Measurements from ENCODE around the gene RBMS1. TPM values are rescaled to one million over a fixed set of nuclear protein-coding genes. Genes with fewer than 3 reads are reported as not detected.

Gene RBMS1
- total RNA-seq, 1 experiment from 2014 or later: 91.9 TPM

DNA sequence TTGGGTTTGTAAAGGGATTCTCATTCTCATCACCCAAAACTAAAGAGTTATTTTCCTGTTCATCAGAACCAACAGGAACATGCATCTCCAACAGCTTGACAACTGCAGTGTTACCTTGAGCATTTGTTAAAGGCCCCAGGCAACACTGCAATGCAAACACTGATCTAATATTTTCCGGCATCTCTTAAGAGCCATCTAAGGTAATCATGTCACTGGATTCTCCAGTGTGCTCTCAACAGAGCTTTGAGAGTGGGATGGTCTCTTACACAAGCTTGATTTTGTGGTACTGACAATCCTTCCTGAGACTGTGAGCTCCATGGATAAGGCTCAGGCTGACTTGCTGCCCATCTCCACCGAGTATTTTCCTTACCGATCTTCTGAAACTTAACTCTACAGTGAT is 203.0 kb downstream of the RBMS1 start:
- DNase-seq: no peak
- TF ChIP-seq, protein P1, sequence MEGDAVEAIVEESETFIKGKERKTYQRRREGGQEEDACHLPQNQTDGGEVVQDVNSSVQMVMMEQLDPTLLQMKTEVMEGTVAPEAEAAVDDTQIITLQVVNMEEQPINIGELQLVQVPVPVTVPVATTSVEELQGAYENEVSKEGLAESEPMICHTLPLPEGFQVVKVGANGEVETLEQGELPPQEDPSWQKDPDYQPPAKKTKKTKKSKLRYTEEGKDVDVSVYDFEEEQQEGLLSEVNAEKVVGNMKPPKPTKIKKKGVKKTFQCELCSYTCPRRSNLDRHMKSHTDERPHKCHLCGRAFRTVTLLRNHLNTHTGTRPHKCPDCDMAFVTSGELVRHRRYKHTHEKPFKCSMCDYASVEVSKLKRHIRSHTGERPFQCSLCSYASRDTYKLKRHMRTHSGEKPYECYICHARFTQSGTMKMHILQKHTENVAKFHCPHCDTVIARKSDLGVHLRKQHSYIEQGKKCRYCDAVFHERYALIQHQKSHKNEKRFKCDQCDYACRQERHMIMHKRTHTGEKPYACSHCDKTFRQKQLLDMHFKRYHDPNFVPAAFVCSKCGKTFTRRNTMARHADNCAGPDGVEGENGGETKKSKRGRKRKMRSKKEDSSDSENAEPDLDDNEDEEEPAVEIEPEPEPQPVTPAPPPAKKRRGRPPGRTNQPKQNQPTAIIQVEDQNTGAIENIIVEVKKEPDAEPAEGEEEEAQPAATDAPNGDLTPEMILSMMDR (IDR thresholded peaks at IDR 0.05; ENCODE audit: insufficient read depth in 1 of 2, low read depth in 1 of 2, low read length in 1 of 2, severe bottlenecking in 1 of 2, unreplicated experiment in 1 of 2): no peak
- no peaks in the 10 kb centered on the region for H3K9me3 Mint-ChIP-seq (ENCODE audit: unreplicated experiment)
- no peak overlapping the region for H3K27ac Mint-ChIP-seq (ENCODE audit: unreplicated experiment)
- POLR2A ChIA-PET: no interaction called here
- no peak overlapping the region for H3K4me3 Mint-ChIP-seq (ENCODE audit: unreplicated experiment)
- H3K36me3 ChIP-seq (ENCODE audit: control insufficient read depth, insufficient read depth, low read length): peaks cover 2% of the 10 kb centered on the region
- H3K4me1 Mint-ChIP-seq (ENCODE audit: low read depth, unreplicated experiment): peaks cover 8% of the 10 kb centered on the region
- no peaks in the 10 kb centered on the region for H3K27me3 Mint-ChIP-seq (ENCODE audit: insufficient read depth, unreplicated experiment)
- H3K4me1 ChIP-seq: no peaks in the 10 kb centered on the region
- no peak overlapping the region for H3K4me3 ChIP-seq (ENCODE audit: low read depth, low read length)
- BruUV-seq (replicated peaks): no TSS peak
- CTCF ChIA-PET: interaction anchor here (1.2 kb wide), 2 partner anchors 14 to 773 kb away, joined by 3 read pairs; no protein-coding TSS in a partner anchor
- intact Hi-C loops (cut with micrococcal nuclease; ENCODE audit: unreplicated experiment): no loop called here
- no peaks in the 10 kb centered on the region for H3K9me3 ChIP-seq
- H3K27me3 ChIP-seq (replicated peaks; ENCODE audit: control insufficient read depth, insufficient read depth, low read length): no peaks in the 10 kb centered on the region
- H3K36me3 Mint-ChIP-seq (ENCODE audit: insufficient read depth, unreplicated experiment): peaks cover 64% of the 10 kb centered on the region

DNA sequence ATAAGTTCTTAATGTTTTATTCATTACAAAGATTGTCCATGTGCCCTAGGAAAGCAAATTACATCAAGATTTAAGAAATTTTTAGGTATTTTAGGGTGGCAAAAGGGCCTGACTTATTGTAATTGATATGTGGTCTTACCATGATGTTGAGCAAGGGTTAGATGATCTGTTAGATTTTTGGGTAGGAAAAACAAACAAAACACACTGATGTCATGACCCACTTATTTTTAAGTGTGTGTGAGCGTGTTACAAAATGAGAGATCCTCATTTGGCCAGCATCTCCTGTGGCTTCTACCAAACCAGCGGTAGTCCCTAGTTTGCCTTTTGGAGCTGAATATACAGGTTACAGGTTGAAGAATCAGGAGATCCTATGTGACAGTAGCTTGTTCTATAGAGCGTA is 203.8 kb downstream of the RBMS1 start:
- Histone ChIP-seq H3K9me3 (no peaks in the 10 kb centered on the region), H3K27me3 (replicated peaks; ENCODE audit: control insufficient read depth, insufficient read depth, low read length) (no peaks in the 10 kb centered on the region), H3K4me1 (no peaks in the 10 kb centered on the region), H3K36me3 (ENCODE audit: control insufficient read depth, insufficient read depth, low read length) (peaks cover 2% of the 10 kb centered on the region), H3K4me3 (ENCODE audit: low read depth, low read length) (no peak overlapping the region)
- intact Hi-C loops (cut with micrococcal nuclease; ENCODE audit: unreplicated experiment): no loop called here
- H3K27ac Mint-ChIP-seq (ENCODE audit: unreplicated experiment): no peak overlapping the region
- TF ChIP-seq, protein P1 (IDR thresholded peaks at IDR 0.05; ENCODE audit: insufficient read depth in 1 of 2, low read depth in 1 of 2, low read length in 1 of 2, severe bottlenecking in 1 of 2, unreplicated experiment in 1 of 2): no peak
- H3K27me3 Mint-ChIP-seq (ENCODE audit: insufficient read depth, unreplicated experiment): no peaks in the 10 kb centered on the region
- no peaks in the 10 kb centered on the region for H3K9me3 Mint-ChIP-seq (ENCODE audit: unreplicated experiment)
- no peak for DNase-seq
- POLR2A ChIA-PET: no interaction called here
- H3K4me3 Mint-ChIP-seq (ENCODE audit: unreplicated experiment): no peak overlapping the region
- peaks cover 8% of the 10 kb centered on the region for H3K4me1 Mint-ChIP-seq (ENCODE audit: low read depth, unreplicated experiment)
- BruUV-seq (replicated peaks): no TSS peak
- CTCF ChIA-PET: no interaction called here
- peaks cover 61% of the 10 kb centered on the region for H3K36me3 Mint-ChIP-seq (ENCODE audit: insufficient read depth, unreplicated experiment)

DNA sequence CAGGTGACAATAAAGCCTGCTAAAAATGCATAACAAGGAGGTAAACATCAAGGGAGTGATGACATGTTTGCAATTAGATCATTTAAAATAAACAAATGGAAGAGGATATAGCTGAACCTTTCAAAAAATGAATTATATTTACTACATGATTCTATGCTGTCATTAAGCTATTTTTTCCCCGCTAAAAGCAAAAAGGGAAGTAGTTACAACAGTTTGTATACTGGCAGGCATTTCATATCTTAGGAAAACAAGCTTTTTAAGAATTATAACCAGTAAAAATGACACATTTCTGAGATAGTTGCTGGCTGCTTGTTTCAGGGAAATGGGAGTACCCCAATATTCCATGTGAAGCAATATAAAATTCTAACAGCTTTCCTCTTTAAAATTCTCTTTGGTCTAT is 204.5 kb downstream of the RBMS1 start:
- Mint-ChIP-seq H3K4me1 (ENCODE audit: low read depth, unreplicated experiment) (peaks cover 8% of the 10 kb centered on the region), H3K4me3 (ENCODE audit: unreplicated experiment) (no peak overlapping the region), H3K27me3 (ENCODE audit: insufficient read depth, unreplicated experiment) (no peaks in the 10 kb centered on the region), H3K9me3 (ENCODE audit: unreplicated experiment) (no peaks in the 10 kb centered on the region), H3K36me3 (ENCODE audit: insufficient read depth, unreplicated experiment) (peaks cover 64% of the 10 kb centered on the region), H3K27ac (ENCODE audit: unreplicated experiment) (no peak overlapping the region)
- TF ChIP-seq, protein P1 (IDR thresholded peaks at IDR 0.05; ENCODE audit: insufficient read depth in 1 of 2, low read depth in 1 of 2, low read length in 1 of 2, severe bottlenecking in 1 of 2, unreplicated experiment in 1 of 2): no peak
- no peak for DNase-seq
- ChIA-PET POLR2A (no interaction called here), CTCF (no interaction called here)
- no peak overlapping the region for H3K4me3 ChIP-seq (ENCODE audit: low read depth, low read length)
- BruUV-seq (replicated peaks): no TSS peak
- no peaks in the 10 kb centered on the region for H3K9me3 ChIP-seq
- intact Hi-C loops (cut with micrococcal nuclease; ENCODE audit: unreplicated experiment): no loop called here
- H3K27me3 ChIP-seq (replicated peaks; ENCODE audit: control insufficient read depth, insufficient read depth, low read length): no peaks in the 10 kb centered on the region
- H3K36me3 ChIP-seq (ENCODE audit: control insufficient read depth, insufficient read depth, low read length): peaks cover 2% of the 10 kb centered on the region
- H3K4me1 ChIP-seq: no peaks in the 10 kb centered on the region
